ENCODE results near the gene ABCC10.
"Not testable (repeated sequence)": the region's sequence is repeated elsewhere in the genome, so short reads cannot be mapped to it uniquely, and the experiment has no call there.

Gene ABCC10

DNA sequence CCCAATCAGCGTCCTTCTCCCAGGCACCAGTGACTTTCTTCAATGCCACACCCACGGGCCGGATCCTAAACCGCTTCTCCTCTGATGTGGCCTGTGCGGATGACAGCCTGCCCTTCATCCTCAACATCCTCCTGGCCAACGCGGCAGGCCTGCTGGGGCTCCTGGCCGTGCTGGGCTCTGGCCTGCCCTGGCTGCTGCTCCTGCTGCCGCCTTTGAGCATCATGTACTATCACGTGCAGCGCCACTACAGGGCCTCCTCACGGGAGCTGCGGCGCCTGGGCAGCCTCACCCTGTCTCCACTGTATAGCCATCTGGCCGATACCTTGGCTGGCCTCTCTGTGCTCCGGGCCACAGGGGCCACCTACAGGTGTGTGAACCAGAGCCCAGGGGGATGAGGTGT is 18.2 kb downstream of the ABCC10 start:
- no peak for DNase-seq

DNA sequence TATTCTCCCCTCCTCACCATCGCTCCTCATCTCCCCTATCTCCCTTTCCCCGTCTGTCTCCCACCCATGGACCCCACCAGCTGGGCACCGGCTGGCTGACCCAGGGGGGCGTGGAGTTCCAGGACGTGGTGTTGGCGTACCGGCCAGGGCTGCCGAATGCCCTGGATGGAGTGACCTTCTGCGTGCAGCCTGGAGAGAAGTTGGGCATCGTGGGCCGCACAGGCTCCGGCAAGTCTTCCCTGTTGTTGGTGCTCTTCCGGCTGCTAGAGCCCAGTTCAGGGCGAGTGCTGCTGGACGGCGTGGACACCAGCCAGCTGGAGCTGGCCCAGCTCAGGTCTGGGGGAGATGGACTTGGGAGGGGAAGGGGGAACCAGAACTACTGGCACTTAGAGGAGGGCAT is 20.3 kb downstream of the ABCC10 start:
- DNase-seq: no peak

- no peak for DNase-seq
Observed at GRCh38 chr6:43448916-43449315, 21.6 kb downstream of the ABCC10 start.

DNA sequence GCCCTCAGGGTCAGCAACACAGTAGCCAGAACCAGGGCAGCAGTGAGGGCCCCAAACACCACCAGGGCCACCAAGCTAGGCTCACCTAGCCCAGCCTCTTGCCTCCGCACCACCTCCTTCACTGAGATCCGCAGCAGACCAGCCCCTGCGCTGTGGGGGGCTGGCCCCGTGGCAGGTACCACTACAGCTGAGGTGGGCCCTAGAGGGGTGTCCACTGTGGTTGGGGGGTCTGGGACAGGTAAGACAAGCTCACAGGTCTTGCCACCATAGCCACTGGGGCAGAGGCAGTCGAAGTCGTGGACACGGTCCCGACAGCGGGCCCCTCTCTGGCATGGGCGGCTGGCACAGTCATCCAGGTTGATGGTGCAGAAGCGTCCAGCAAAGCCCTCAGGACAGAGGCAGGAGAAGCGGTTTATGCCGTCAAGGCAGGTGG is 23.4 kb downstream of the ABCC10 start:
- DNase-seq: no peak

DNA sequence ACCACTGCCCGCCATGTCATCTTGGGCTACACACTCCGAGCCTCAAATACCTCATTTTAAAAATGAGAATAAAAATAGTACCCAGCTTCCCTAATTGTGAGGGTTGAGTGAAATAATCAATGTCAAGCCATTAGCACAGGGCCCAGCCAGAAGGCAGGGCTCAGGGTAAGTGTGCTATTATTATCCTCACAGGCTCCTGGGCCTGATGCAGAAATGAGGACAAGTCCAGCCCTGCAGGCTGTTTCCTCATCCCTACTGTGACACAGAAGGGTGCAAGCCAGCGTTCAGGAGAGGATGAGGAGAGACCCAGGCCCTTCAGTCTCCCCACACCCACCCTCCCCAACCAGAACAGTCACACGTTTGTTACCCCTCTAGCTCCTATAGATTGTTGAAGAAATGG is 24.0 kb downstream of the ABCC10 start:
- DNase-seq: no peak

DNA sequence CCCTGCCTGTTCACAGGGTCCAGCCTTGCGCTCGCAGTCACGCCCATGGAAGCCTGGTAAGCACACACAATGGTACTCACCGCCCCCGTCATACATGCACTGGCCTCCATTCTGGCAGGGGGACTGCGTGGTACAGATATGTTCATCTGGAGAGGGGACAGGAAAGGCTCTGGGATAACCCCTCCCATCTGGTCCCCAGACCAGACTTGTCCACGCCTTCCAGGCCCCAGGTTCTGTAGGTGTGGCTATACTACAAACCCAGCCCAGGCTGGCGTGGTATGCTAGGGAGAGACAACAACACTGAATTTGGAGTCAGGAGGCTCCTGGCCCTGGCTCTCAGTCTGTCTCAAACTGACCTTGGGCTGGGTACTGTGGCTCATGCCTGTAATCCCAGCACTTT is 24.6 kb downstream of the ABCC10 start:
- DNase-seq: no peak

DNA sequence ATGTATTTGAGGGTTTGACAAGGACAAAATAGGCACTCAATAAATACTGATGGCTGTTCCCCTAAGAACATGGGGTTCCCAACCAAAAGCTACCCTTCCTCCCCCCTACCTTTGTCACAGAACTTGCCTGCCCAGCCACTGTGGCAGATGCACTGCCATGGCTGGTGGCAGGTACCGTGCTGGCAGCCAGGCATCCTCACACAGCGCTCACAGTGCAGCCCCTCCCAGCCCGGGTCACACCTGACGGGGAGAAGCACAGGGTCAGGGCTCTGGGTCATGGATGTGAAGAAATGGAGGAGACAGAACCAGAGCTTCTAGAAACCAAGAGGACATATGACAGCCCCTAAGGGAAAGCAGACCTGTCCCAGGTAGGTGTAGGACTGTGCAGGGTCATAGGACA is 25.6 kb downstream of the ABCC10 start:
- no peak for DNase-seq

- no peak for DNase-seq
Observed at GRCh38 chr6:43453831-43454230, 26.5 kb downstream of the ABCC10 start.

DNA sequence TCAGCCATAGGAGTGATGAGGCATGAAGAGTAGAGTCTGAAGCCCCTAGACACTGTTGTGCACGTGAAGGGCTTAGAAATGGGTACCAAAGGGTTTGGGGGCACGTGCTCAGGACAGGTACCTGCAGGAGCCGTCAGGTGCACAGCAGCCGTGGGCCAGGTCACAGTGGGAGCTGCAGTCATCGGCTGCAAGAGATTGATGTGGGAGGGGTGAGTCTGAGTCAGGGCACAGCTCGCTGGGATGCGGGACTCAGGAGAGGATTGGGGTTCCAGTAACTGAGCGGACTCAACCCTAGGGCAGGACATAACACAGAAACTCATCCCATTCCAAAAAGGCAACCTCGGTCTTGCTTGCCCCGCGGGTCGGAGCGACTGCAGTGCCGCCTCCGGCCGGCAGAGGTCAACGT is 27.0 kb downstream of the ABCC10 start:
- no peak for DNase-seq

- peak; percentile 54 for DNase-seq
Observed at GRCh38 chr6:43454696-43455530, 27.6 kb downstream of the ABCC10 start.

DNA sequence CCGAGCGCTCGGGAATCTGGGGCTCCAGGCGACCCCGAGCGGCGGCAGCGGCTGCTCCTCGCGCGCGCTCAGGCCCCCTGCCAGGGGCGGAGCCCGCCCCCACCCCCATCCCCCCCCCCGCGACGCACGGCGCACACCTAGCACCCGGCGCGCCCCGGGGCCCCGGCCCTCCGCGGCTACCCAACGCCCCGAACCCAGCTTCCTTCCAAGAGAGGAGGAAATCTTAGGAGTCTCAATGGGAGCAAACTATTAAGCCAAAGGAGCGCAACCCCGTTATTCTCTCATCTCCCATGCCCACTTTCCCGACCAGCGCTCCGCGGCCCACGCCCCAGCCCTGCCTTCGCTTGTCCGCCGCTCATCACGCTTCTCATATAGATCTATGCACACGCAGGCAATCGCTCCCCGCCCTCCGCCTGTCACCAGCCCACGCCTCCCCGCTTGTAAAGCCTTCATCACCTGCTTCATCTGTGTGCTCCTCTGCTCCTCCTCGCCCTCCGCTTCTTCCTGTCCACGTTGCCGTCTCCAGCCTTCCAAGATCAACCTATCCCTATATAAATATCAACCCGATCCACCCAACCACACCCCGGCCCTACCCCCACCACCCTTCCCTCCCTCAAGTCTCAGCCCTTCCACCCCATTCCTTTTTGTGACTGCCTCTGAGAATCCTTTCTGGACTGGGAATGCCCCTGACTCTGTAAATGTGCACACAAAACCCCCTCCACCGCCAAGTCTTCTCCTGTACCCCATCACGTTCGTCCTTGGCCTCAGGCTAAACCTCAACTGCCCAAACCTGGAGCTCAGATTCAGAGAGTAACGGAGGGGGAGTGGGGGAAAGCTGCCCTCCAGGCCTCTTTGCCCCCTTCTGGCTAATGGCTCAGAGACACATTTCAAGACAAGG is 28.4 kb downstream of the ABCC10 start, which contains the start of gene DLK2:
TSS of gene DLK2 (minus strand) at position 18 of the 898 bp plus-strand sequence. CDS start 723 bp downstream, outside the sequence.
- peak; percentile 65 for DNase-seq

DNA sequence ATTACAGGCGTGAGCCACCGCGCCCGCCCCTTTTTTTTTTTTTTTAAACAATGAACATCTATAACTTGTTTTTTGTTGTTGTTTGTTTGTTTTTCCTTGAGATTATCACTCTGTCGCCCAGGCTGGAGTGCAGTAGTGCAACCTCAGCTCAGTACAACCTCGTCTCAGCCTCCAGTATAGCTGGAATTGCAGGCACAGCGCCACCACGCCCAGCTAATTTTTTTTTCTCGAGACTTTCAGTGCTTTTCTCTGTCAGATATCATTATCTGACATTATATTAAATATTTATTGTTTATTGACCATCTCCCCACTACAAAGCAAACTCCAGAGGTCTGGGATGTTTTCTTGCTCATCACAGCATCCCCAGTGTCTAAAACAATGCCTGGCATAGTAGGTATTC is 30.3 kb downstream of the ABCC10 start:
- peak; percentile 11 for DNase-seq

- not testable (repeated sequence) for DNase-seq
Observed at GRCh38 chr6:43458154-43458553, 30.8 kb downstream of the ABCC10 start.

- no peak for DNase-seq
Observed at GRCh38 chr6:43459535-43459934, 32.2 kb downstream of the ABCC10 start.

DNA sequence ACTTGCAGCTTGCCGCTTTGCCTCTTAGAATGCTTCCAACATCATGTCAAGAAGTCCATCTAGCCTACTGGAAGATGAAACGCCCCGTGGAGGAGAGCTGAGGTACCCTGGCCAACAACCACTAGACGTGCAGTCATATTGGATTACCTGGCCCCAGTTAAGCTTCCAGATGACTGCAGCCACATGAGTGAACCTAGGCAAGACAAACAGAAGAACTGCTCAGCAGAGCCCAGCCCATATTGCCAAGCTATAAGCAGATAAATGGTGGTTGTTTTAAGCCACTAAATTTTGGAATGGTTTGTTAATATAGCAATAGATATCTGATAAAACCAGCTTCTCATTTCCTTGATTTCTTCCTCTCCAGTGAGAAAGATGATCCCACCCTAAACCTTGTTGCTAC is 32.7 kb downstream of the ABCC10 start:
- no peak for DNase-seq

DNA sequence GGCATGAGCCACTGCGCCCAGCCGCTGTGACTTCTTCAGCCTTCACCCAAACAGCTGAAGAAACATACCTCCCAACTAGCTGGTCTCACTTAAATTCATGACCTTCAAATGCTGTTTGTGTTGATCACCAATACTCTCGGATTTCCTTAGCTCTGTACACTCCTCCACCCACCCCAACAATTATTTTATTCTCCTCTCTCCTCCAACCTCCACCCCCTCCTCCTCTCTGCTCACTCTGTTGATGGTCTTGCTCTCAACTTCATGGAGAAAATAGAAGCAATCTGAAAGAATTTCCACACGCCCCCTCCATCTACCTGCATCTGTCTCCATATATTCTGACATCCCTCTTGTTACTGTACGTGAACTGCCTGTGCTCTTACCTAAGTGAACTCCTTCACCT is 34.6 kb downstream of the ABCC10 start:
- DNase-seq: no peak

DNA sequence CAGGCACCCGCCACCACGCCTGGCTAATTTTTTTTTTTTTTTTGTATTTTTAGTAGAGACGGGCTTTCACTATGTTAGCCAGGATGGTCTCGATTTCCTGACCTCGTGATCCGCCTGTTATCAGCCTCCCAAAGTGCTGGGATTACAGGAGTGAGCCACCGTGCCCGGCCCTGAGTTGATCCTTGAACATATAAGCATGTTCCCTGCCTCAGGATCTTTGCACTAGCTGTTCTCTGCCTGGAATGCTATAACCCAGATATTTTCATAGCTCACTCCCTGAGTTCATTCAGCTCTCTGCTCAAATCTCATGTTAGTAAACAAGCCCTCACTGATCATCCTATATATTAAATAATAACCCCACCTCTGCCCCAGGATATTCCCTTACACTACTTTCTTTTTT is 37.0 kb downstream of the ABCC10 start:
- no peak for DNase-seq

GRCh38 chr6:43465948-43466347 is 38.6 kb downstream of the ABCC10 start:
- no peak for DNase-seq

DNA sequence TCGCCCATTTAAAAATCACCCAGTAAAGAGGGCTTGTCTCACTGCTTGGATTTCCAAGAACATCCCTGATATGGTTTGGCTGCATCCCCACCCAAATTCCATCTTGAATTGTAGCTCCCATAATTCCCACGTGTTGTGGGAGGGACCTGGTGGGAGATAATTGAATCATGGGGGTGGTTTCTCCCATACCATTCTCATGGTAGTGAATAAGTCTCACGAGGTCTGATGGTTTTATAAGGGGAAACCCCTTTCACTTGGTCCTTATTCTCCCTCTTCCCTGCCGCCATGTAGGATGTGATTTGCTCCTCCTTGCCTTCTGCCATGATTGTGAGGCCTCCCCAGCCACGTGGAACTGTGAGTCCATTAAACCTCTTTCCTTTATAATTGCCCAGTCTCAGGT is 39.9 kb downstream of the ABCC10 start:
- not testable (repeated sequence) for DNase-seq

DNA sequence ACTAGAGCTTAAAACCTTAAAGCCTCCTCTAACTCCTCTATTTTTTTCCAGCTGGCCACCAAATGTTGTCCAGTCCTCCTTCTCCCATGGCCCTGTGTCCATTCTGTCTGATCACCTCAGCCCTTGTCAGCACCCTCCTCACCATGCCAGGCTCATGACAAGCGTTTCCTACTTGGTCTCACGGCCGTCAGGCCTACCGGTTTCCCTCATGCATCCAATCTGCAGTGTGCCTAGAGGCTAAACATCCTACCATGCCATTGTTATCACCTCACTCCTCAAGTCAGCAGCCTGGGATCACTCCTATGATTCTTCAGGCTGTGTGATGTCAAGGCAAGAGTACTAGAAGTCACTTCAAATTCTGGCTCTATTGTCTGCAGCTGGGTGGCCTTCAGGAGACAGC is 40.4 kb downstream of the ABCC10 start:
- DNase-seq: no peak

DNA sequence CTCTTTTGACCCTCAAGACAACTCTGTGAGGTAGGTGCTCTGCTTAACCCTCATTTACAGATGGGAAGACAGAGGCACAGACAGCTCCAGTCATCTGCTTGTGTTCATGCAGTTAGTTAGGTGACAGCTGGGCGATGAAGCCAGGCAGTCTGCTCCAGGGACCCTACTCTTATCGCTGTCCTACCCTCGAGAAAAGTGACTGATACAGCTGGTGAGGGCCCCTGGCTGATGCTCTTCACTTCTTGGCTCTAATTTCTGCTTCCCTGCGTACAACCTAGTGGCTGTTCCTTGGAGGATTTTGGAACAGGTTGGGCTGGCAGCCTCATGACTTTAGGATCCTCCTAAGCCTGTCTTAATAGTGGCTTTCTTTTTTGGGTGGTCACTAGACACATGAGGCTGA is 40.9 kb downstream of the ABCC10 start:
- DNase-seq: no peak

- DNase-seq: no peak
Observed at GRCh38 chr6:43468748-43469681, 41.7 kb downstream of the ABCC10 start.

DNA sequence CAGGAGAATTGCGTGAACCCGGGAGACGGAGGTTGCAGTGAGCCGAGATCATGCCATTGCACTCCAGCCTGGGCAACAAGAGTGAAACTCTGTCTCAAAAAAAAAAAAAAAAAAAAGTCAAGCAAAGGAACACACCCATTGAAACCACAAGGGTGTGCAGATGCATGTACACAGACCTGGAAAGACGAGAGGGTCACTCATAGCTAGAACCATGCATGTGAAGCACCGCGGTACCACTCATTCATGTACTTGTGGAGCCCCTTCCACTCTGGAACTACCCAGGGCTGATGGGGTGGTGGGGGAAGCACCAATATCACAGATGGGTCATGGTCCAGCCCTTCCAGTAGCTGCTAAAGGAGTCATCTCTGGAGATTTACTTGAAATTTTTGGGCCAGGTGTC is 42.6 kb downstream of the ABCC10 start:
- DNase-seq: no peak

Measured in NCI-H748 treated with DMSO at 0.1 percent for 48 hours (cell line).